AG09319 (cell line): Measurements from ENCODE around the gene LUC7L.

Experiments used
- DNase-seq: peaks from one replicate; pipeline ENCODE4 v3.0.0-alpha.2; 2010; ENCODE audit warnings: low read depth; ENCODE audit errors: extremely low read depth
- TF ChIP-seq, protein P1 (sequence below): IDR thresholded peaks from 2 replicates; pipeline ENCODE4 v1.5.1; 2011; ENCODE audit warnings: low read depth, mild to moderate bottlenecking, inconsistent platforms, low read length, moderate library complexity

The LUC7L gene

GRCh38 chr16:181565-182021 is 47.7 kb downstream of the LUC7L start:
- TF ChIP-seq, protein P1, sequence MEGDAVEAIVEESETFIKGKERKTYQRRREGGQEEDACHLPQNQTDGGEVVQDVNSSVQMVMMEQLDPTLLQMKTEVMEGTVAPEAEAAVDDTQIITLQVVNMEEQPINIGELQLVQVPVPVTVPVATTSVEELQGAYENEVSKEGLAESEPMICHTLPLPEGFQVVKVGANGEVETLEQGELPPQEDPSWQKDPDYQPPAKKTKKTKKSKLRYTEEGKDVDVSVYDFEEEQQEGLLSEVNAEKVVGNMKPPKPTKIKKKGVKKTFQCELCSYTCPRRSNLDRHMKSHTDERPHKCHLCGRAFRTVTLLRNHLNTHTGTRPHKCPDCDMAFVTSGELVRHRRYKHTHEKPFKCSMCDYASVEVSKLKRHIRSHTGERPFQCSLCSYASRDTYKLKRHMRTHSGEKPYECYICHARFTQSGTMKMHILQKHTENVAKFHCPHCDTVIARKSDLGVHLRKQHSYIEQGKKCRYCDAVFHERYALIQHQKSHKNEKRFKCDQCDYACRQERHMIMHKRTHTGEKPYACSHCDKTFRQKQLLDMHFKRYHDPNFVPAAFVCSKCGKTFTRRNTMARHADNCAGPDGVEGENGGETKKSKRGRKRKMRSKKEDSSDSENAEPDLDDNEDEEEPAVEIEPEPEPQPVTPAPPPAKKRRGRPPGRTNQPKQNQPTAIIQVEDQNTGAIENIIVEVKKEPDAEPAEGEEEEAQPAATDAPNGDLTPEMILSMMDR: peak; percentile 84
- DNase-seq: no peak

GRCh38 chr16:180681-181564 is 48.3 kb downstream of the LUC7L start:
- TF ChIP-seq, protein P1: no peak
- no peak for DNase-seq

- TF ChIP-seq, protein P1: no peak; the same call in 1 of the 2 replicates
- DNase-seq: no peak
These were observed 49.1 kb downstream of the LUC7L start, which contains the start of gene HBQ1 for GRCh38 chr16:180101-180675. HBQ1 (plus strand) TSS chr16:180459; CDS start chr16:180487, 28 bp downstream.

DNA sequence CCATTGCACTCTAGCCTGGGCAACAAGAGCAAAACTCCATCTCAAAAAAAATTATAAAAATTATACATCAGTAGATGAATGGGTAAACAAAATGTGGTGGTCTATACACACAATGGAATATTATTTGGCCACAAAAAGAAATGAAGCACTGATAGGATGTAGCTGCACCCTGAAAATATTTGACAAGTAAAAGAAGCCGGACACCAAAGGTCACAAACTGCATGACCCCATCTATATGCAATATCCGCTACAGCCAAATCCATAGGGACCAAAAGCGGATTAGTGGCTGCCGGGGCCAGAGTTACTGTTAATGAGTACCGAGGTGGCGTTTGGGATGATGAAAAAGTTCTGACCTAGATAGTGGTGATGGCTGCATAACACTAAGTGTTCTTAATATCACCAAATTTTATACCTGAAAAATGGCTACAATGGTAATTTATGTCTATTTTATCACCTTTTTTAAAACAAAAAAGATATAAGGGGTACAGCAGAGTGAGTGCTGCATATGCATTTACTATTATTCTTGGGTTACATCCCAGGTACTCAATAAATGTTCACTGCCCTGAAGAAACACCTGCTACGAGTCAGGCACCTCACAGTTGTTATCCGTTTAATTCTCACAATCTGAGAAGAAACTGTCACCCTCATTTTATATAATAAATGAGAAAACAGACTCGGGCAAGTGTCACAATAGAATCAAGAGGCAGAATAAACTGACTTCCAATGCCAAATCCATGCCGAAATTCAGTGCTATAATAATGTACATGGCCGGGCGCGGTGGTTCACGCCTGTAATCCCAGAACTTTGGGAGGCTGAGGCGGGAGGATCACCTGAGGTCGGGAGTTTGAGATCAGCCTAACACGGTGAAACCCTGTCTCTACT is 49.8 kb downstream of the LUC7L start:
- TF ChIP-seq, protein P1: no peak
- DNase-seq: no peak

- DNase-seq: no peak
- TF ChIP-seq, protein P1: no peak
These were observed 50.6 kb downstream of the LUC7L start for GRCh38 chr16:178668-179015.

- DNase-seq: no peak
- TF ChIP-seq, protein P1: no peak
These were observed 51.1 kb downstream of the LUC7L start for GRCh38 chr16:177981-178667.
